Stimulated activated naive CD8-positive, alpha-beta T cell treated with anti-CD3 and anti-CD28 coated beads, Interleukin-15, Interleukin-2, amounts not matched to agents 100 ng/mL and 50 ng/mL, for 24 hours (primary cell): ENCODE data around the gene HTR3E.
"Not testable (repeated sequence)": the region's sequence is repeated elsewhere in the genome, so short reads cannot be mapped to it uniquely, and the experiment has no call there.

Experiments
- H3K27ac Mint-ChIP-seq: one replicate; pipeline ENCODE4 v1.8.0; 2021; ENCODE audit warnings: mild to moderate bottlenecking, mixed read lengths
- H3K27me3 Mint-ChIP-seq: one replicate; pipeline ENCODE4 v1.8.0; 2021; ENCODE audit warnings: mixed read lengths
- H3K36me3 Mint-ChIP-seq: one replicate; pipeline ENCODE4 v1.8.0; 2021; ENCODE audit warnings: low read depth, mixed read lengths
- H3K4me1 Mint-ChIP-seq: one replicate; pipeline ENCODE4 v1.8.0; 2021; ENCODE audit warnings: low read depth, mixed read lengths
- H3K4me3 Mint-ChIP-seq: one replicate; pipeline ENCODE4 v1.8.0; 2021; ENCODE audit warnings: mild to moderate bottlenecking, mixed read lengths
- H3K9me3 Mint-ChIP-seq: one replicate; pipeline ENCODE4 v1.8.0; 2021; ENCODE audit warnings: mixed read lengths

Gene HTR3E, protein sequence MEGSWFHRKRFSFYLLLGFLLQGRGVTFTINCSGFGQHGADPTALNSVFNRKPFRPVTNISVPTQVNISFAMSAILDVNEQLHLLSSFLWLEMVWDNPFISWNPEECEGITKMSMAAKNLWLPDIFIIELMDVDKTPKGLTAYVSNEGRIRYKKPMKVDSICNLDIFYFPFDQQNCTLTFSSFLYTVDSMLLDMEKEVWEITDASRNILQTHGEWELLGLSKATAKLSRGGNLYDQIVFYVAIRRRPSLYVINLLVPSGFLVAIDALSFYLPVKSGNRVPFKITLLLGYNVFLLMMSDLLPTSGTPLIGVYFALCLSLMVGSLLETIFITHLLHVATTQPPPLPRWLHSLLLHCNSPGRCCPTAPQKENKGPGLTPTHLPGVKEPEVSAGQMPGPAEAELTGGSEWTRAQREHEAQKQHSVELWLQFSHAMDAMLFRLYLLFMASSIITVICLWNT

DNA sequence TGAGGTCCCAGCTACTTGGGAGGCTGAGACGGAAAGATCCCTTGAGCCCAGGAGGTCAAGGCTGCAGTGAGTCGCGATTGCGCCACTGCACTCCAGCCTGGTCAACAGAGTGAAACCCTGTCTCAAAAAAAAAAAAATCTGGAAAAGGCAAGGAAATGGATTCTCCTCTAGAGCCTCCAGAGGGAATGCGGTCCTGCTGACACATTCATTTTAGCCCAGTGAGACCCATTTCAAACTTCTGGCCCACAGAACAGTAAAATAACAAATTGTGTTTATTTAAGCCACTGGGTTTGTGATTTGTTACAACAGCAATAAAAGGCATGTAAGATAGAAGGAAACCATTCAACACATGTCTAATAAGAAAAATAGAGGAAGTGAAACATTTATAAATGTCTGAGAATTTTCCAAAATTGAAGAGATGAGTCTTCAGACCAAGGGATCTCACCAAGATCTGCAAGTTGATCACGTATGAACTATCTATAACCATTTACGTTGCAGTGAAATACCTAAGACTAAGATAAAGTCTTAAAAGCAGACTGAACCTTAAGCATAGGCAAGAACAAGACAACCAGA, at the start of gene HTR3E:
HTR3E (plus strand) TSS at position 254 of the 573 bp plus-strand sequence. CDS start 466 bp downstream, outside the sequence.
- Mint-ChIP-seq H3K4me1 (no peaks in the 10 kb centered on the region), H3K36me3 (peaks cover 6% of the 10 kb centered on the region), H3K9me3 (peaks cover 12% of the 10 kb centered on the region), H3K27me3 (peaks cover 13% of the 10 kb centered on the region), H3K4me3 (no peak within 1 kb of the TSS), H3K27ac (no peak within 1 kb of the TSS)

- peaks cover 7% of the 10 kb centered on the region for H3K27me3 Mint-ChIP-seq
- no peak overlapping the region for H3K4me3 Mint-ChIP-seq
- no peaks in the 10 kb centered on the region for H3K9me3 Mint-ChIP-seq
- H3K36me3 Mint-ChIP-seq, result no peaks in the 10 kb centered on the region
- no peaks in the 10 kb centered on the region for H3K4me1 Mint-ChIP-seq
- H3K27ac Mint-ChIP-seq, result no peak overlapping the region
These were observed 46.5 kb upstream of the HTR3E start for GRCh38 chr3:184050217-184050847.

DNA sequence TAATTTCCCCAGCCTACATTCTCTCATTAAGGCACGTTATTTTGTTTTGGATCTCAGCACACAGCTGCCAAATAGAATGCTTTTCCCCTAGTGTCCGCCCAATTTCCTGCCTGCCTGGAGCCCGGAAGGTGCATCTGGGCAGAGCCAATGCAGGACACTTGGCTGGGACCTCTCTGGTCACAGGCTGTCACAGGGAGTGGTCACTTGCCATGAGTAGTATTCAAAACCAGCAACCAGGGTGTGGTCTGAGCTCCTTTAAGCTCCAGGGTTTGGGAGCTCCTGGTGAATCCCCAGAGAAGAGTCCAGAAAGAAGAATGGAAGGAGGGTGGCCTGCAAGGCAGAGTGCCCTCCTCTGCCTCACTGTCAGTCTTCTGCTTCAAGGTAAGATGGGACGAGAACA, 44.1 kb upstream of the HTR3E start, which contains the start of gene HTR3C:
HTR3C (plus strand) TSS at position 281 of the 400 bp plus-strand sequence; CDS start at position 315, 34 bp downstream.
- Mint-ChIP-seq H3K4me1 (no peaks in the 10 kb centered on the region), H3K4me3 (no peak within 1 kb of the TSS), H3K36me3 (no peaks in the 10 kb centered on the region), H3K27me3 (peaks cover 7% of the 10 kb centered on the region), H3K9me3 (no peaks in the 10 kb centered on the region), H3K27ac (no peak within 1 kb of the TSS)

DNA sequence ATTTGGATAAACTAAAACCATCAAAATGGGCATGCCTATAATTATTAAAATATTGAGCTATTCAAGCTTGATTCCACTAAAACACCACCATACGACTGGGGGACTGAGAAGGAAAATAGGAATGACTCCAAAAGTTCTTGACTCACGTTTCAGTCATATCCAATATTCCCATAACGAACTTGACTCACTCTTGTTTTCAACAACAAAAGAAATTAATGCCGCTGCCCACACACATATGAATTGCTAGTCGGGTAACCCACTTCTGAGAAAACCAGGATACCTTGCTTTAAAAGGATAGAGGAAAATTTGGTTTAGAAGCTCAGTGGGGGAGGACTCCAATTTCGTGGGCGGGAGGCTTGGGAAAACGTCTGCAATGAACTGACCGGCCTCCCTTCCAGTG, 38.8 kb upstream of the HTR3E start:
- no peaks in the 10 kb centered on the region for H3K36me3 Mint-ChIP-seq
- no peaks in the 10 kb centered on the region for H3K4me1 Mint-ChIP-seq
- no peak overlapping the region for H3K4me3 Mint-ChIP-seq
- H3K27me3 Mint-ChIP-seq, result no peaks in the 10 kb centered on the region
- H3K27ac Mint-ChIP-seq, result no peak overlapping the region
- H3K9me3 Mint-ChIP-seq, result no peaks in the 10 kb centered on the region

GRCh38 chr3:184059424-184059823, 37.4 kb upstream of the HTR3E start:
- Mint-ChIP-seq H3K4me1 (no peaks in the 10 kb centered on the region), H3K9me3 (no peaks in the 10 kb centered on the region), H3K4me3 (no peak overlapping the region), H3K36me3 (no peaks in the 10 kb centered on the region), H3K27me3 (no peaks in the 10 kb centered on the region), H3K27ac (no peak overlapping the region)

DNA sequence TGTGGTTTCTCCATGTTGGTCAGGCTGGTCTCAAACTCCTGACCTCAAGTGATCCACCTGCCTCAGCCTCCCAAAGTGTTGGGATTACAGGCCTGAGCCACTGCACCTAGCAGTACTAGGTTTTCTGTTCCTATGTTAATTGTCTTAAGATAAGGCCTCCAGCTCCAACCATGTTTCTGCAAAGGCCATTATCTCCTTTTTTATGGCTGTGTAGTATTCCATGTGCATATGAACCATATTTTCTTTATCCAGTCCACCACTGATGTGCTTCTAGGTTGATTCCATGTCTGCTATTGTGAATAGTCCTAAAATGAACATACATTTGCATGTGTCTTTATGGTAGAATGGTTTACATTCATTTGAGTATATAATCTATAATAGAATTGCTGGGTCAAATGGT, 34.2 kb upstream of the HTR3E start:
- H3K4me3 Mint-ChIP-seq, result no peak overlapping the region
- H3K4me1 Mint-ChIP-seq, result no peaks in the 10 kb centered on the region
- H3K9me3 Mint-ChIP-seq, result no peaks in the 10 kb centered on the region
- H3K27ac Mint-ChIP-seq, result no peak overlapping the region
- H3K36me3 Mint-ChIP-seq, result no peaks in the 10 kb centered on the region
- no peaks in the 10 kb centered on the region for H3K27me3 Mint-ChIP-seq

GRCh38 chr3:184066211-184066610, 30.7 kb upstream of the HTR3E start:
- no peaks in the 10 kb centered on the region for H3K36me3 Mint-ChIP-seq

GRCh38 chr3:184067573-184068055, 29.2 kb upstream of the HTR3E start:
- H3K4me3 Mint-ChIP-seq, result no peak overlapping the region
- H3K27ac Mint-ChIP-seq, result no peak overlapping the region
- H3K9me3 Mint-ChIP-seq, result peaks cover 5% of the 10 kb centered on the region
- no peaks in the 10 kb centered on the region for H3K36me3 Mint-ChIP-seq
- no peaks in the 10 kb centered on the region for H3K27me3 Mint-ChIP-seq
- H3K4me1 Mint-ChIP-seq, result no peaks in the 10 kb centered on the region

More at GRCh38 chr3:184066211-184066610, 30.7 kb upstream of the HTR3E start:
- H3K4me3 Mint-ChIP-seq, result no peak overlapping the region
- H3K27me3 Mint-ChIP-seq, result no peaks in the 10 kb centered on the region
- H3K4me1 Mint-ChIP-seq, result no peaks in the 10 kb centered on the region
- H3K9me3 Mint-ChIP-seq, result peaks cover 5% of the 10 kb centered on the region
- no peak overlapping the region for H3K27ac Mint-ChIP-seq

GRCh38 chr3:184068344-184068743, 28.5 kb upstream of the HTR3E start:
- no peak overlapping the region for H3K4me3 Mint-ChIP-seq
- H3K27me3 Mint-ChIP-seq, result no peaks in the 10 kb centered on the region
- no peaks in the 10 kb centered on the region for H3K4me1 Mint-ChIP-seq
- H3K36me3 Mint-ChIP-seq, result no peaks in the 10 kb centered on the region
- peaks cover 5% of the 10 kb centered on the region for H3K9me3 Mint-ChIP-seq
- H3K27ac Mint-ChIP-seq, result no peak overlapping the region

DNA sequence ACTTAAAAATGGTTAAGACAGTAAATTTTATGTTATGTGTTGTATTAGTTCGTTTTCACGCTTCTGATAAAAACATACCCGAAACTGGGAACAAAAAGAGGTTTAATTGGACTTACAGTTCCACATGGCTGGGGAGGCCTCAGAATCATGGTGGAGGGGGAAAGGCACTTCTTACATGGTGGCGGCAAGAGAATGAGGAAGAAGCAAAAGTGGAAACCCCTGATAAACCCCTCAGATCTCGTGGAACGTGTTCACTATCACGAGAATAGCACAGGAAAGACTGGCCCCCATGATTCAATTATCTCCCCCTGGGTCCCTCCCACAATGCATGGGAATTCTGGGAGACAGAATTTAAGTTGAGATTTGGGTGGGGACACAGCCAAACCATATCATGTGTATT, 25.7 kb upstream of the HTR3E start:
- H3K27me3 Mint-ChIP-seq, H3K27ac Mint-ChIP-seq, H3K4me3 Mint-ChIP-seq, H3K36me3 Mint-ChIP-seq, H3K9me3 Mint-ChIP-seq, H3K4me1 Mint-ChIP-seq: not testable (repeated sequence)

DNA sequence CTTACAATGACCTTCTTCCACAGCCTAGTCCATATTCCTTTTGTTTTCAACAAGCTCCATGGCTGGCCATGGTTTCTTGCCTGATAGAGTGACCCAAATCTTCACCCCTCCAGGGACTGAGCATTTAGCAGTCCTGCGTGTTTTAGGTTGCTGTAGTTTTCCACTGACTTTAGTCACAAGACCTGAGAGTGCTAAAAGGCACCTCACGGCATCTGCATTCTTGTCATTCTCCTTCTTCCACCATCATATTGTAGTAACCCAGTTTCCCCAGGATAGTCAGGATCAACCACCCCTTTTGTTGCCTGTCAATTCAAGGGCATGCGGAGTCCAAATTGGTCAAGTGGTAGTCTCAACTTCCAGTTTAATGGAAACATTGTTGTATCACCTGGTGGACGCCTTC, 23.2 kb upstream of the HTR3E start:
- H3K9me3 Mint-ChIP-seq, result peaks cover 5% of the 10 kb centered on the region
- no peaks in the 10 kb centered on the region for H3K36me3 Mint-ChIP-seq
- H3K27me3 Mint-ChIP-seq, result peaks cover 8% of the 10 kb centered on the region
- H3K4me1 Mint-ChIP-seq, result no peaks in the 10 kb centered on the region
- no peak overlapping the region for H3K27ac Mint-ChIP-seq
- H3K4me3 Mint-ChIP-seq, result no peak overlapping the region

GRCh38 chr3:184075901-184076300, 21.0 kb upstream of the HTR3E start:
- Mint-ChIP-seq H3K36me3 (no peaks in the 10 kb centered on the region), H3K9me3 (peaks cover 2% of the 10 kb centered on the region), H3K27me3 (peaks cover 8% of the 10 kb centered on the region), H3K4me1 (no peaks in the 10 kb centered on the region), H3K27ac (no peak overlapping the region), H3K4me3 (no peak overlapping the region)

GRCh38 chr3:184077881-184078280, 19.0 kb upstream of the HTR3E start:
- H3K9me3 Mint-ChIP-seq, result no peaks in the 10 kb centered on the region
- no peaks in the 10 kb centered on the region for H3K36me3 Mint-ChIP-seq
- no peak overlapping the region for H3K4me3 Mint-ChIP-seq
- peaks cover 8% of the 10 kb centered on the region for H3K27me3 Mint-ChIP-seq
- H3K27ac Mint-ChIP-seq, result no peak overlapping the region
- H3K4me1 Mint-ChIP-seq, result no peaks in the 10 kb centered on the region

GRCh38 chr3:184078851-184079250, 18.0 kb upstream of the HTR3E start:
- Mint-ChIP-seq H3K27me3 (peaks cover 5% of the 10 kb centered on the region), H3K27ac (no peak overlapping the region), H3K4me1 (no peaks in the 10 kb centered on the region), H3K36me3 (no peaks in the 10 kb centered on the region), H3K9me3 (no peaks in the 10 kb centered on the region), H3K4me3 (no peak overlapping the region)
